Tibial artery (tissue), 4 donors: ENCODE measurements around the gene LUC7L.

Experiments
- DNase-seq, 2 donors: peaks; one replicate each; pipeline ENCODE4 v3.0.0-alpha.2; 2019
- H3K27ac ChIP-seq, 2 donors: fragments of 200-600 bp; sonication (generic) in 1 of 2; 1 replicate in 1 of 2; 2 replicates in 1 of 2; pipeline ENCODE4 v1.5.1; 2018 to 2019; ENCODE audit warnings: mild to moderate bottlenecking in 1 of 2
- H3K27me3 ChIP-seq, 2 donors: fragments of 200-600 bp; sonication (generic) in 1 of 2; one replicate each; pipeline versions ENCODE4 v1.5.1 to v1.6.0; 2016 to 2019
- H3K36me3 ChIP-seq, 3 donors: fragments of 200-600 bp; sonication (generic) in 2 of 3; one replicate each; pipeline ENCODE4 v1.5.1; 2016 to 2019; ENCODE audit warnings: mild to moderate bottlenecking in 2 of 3
- H3K4me1 ChIP-seq, 4 donors: fragments of 200-600 bp; sonication (generic) in 2 of 4; 1 replicate in 3 of 4; 2 replicates in 1 of 4; pipeline ENCODE4 v1.5.1; 2016 to 2019
- H3K4me3 ChIP-seq, 2 donors: fragments of 200-600 bp; sonication (generic) in 1 of 2; 1 replicate in 1 of 2; 2 replicates in 1 of 2; pipeline ENCODE4 v1.5.1; 2018 to 2019; ENCODE audit warnings: mild to moderate bottlenecking in 2 of 2
- H3K9me3 ChIP-seq, 3 donors: fragments of 200-600 bp; sonication (generic) in 1 of 3; one replicate each; pipeline ENCODE4 v1.5.1; 2016 to 2019
- CTCF ChIP-seq, 2 experiments: fragments of 200-600 bp in 1 of 2; fragments of 450-650 bp in 1 of 2; IDR thresholded peaks; one replicate each; pipeline ENCODE4 v1.5.1; 2017 to 2019; ENCODE audit warnings: antibody characterized with exemption in 2 of 2, mild to moderate bottlenecking in 1 of 2, moderate library complexity in 1 of 2
- intact Hi-C: fragments of 100-400 bp; cut with DNase I; formaldehyde crosslinking; loops from one replicate; pipeline ENCODE4 v1.15.0; 2023; ENCODE audit warnings: low total_unique reads

Gene LUC7L

GRCh38 chr16:264440-264951 is 35.2 kb upstream of the LUC7L start:
- DNase-seq: peak in 1 of 2 donors; percentile 64
- Histone ChIP-seq H3K9me3 (no peaks in the 10 kb centered on the region), H3K4me1 (no peaks in the 10 kb centered on the region), H3K27ac (no peak overlapping the region), H3K4me3 (no peak overlapping the region), H3K27me3 (no peaks in the 10 kb centered on the region), H3K36me3 (peaks cover 42 to 63% (median 56%) of the 10 kb centered on the region in 3 donors)
- intact Hi-C loops: no loop called here
- no peak for TF ChIP-seq CTCF (IDR thresholded peaks at IDR 0.05)

- TF ChIP-seq CTCF (IDR thresholded peaks at IDR 0.05): no peak
- Histone ChIP-seq H3K9me3 (no peaks in the 10 kb centered on the region), H3K27me3 (no peaks in the 10 kb centered on the region), H3K4me3 (no peak overlapping the region), H3K36me3 (peaks cover 42 to 69% (median 60%) of the 10 kb centered on the region in 3 donors), H3K27ac (no peak overlapping the region), H3K4me1 (no peaks in the 10 kb centered on the region)
- intact Hi-C loops: no loop called here
- no peak for DNase-seq
Observed at GRCh38 chr16:263944-264343, 34.7 kb upstream of the LUC7L start.

- intact Hi-C loops: no loop called here
- peaks cover 42 to 75% (median 60%) of the 10 kb centered on the region in 3 donors for H3K36me3 ChIP-seq
- H3K9me3 ChIP-seq: no peaks in the 10 kb centered on the region
- H3K4me1 ChIP-seq: no peaks in the 10 kb centered on the region
- H3K27me3 ChIP-seq: no peaks in the 10 kb centered on the region
- TF ChIP-seq CTCF (IDR thresholded peaks at IDR 0.05): no peak
- DNase-seq: no peak
- H3K27ac ChIP-seq: no peak overlapping the region
- no peak overlapping the region for H3K4me3 ChIP-seq
Observed at GRCh38 chr16:263182-263774, 34.0 kb upstream of the LUC7L start.

GRCh38 chr16:262121-262745 is 33.0 kb upstream of the LUC7L start:
- H3K9me3 ChIP-seq: no peaks in the 10 kb centered on the region
- no peaks in the 10 kb centered on the region for H3K4me1 ChIP-seq
- no peak overlapping the region for H3K4me3 ChIP-seq
- no peak for DNase-seq
- intact Hi-C loops: no loop called here
- H3K27me3 ChIP-seq: no peaks in the 10 kb centered on the region
- TF ChIP-seq CTCF (IDR thresholded peaks at IDR 0.05): no peak
- no peak overlapping the region for H3K27ac ChIP-seq
- peaks cover 42 to 77% (median 60%) of the 10 kb centered on the region in 3 donors for H3K36me3 ChIP-seq

GRCh38 chr16:261031-261691 is 31.9 kb upstream of the LUC7L start:
- intact Hi-C loops: no loop called here
- no peaks in the 10 kb centered on the region for H3K9me3 ChIP-seq
- no peak for DNase-seq
- H3K36me3 ChIP-seq: peaks cover 43 to 87% (median 60%) of the 10 kb centered on the region in 3 donors
- no peak overlapping the region for H3K4me3 ChIP-seq
- no peak for TF ChIP-seq CTCF (IDR thresholded peaks at IDR 0.05)
- no peaks in the 10 kb centered on the region for H3K4me1 ChIP-seq
- H3K27ac ChIP-seq: no peak overlapping the region
- no peaks in the 10 kb centered on the region for H3K27me3 ChIP-seq
